DLD1 (cell line): ENCODE measurements around the gene MICAL2.

Experiments
- in situ Hi-C: cut with HindIII; loops from 2 replicates; pipeline ENCODE4 v1.10.0; 2017; ENCODE audit warnings: low sequenced_read_pairs

The MICAL2 gene

GRCh38 chr11:12222055-12222792, 111.8 kb downstream of the MICAL2 start:
- in situ Hi-C loops: no loop called here

- in situ Hi-C loops: no loop called here
These were observed 113.6 kb downstream of the MICAL2 start for GRCh38 chr11:12223771-12224536.

- in situ Hi-C loops: no loop called here
These were observed 114.1 kb downstream of the MICAL2 start for GRCh38 chr11:12224537-12224893.

- in situ Hi-C loops: no loop called here
These were observed 114.8 kb downstream of the MICAL2 start for GRCh38 chr11:12225046-12225739.

GRCh38 chr11:12226093-12226492, 115.7 kb downstream of the MICAL2 start:
- in situ Hi-C loops: no loop called here

- in situ Hi-C loops: no loop called here
These were observed 119.2 kb downstream of the MICAL2 start for GRCh38 chr11:12229450-12230229.

- in situ Hi-C loops: no loop called here
These were observed 121.8 kb downstream of the MICAL2 start for GRCh38 chr11:12232160-12232559.

- in situ Hi-C loops: no loop called here
These were observed 122.6 kb downstream of the MICAL2 start for GRCh38 chr11:12232817-12233601.

GRCh38 chr11:12233602-12233925, 123.2 kb downstream of the MICAL2 start:
- in situ Hi-C loops: no loop called here

GRCh38 chr11:12234221-12234620, 123.8 kb downstream of the MICAL2 start:
- in situ Hi-C loops: no loop called here

GRCh38 chr11:12235080-12235479, 124.7 kb downstream of the MICAL2 start:
- in situ Hi-C loops: no loop called here

GRCh38 chr11:12235553-12235946, 125.2 kb downstream of the MICAL2 start:
- in situ Hi-C loops: no loop called here

GRCh38 chr11:12235947-12236743, 125.8 kb downstream of the MICAL2 start:
- in situ Hi-C loops: no loop called here

- in situ Hi-C loops: no loop called here
These were observed 126.3 kb downstream of the MICAL2 start for GRCh38 chr11:12236744-12237101.

- in situ Hi-C loops: no loop called here
These were observed 127.0 kb downstream of the MICAL2 start for GRCh38 chr11:12237381-12237784.

GRCh38 chr11:12238420-12238819, 128.0 kb downstream of the MICAL2 start:
- in situ Hi-C loops: no loop called here

- in situ Hi-C loops: no loop called here
These were observed 129.0 kb downstream of the MICAL2 start for GRCh38 chr11:12239396-12239795.

GRCh38 chr11:12239804-12240371, 129.5 kb downstream of the MICAL2 start:
- in situ Hi-C loops: no loop called here

- in situ Hi-C loops: no loop called here
These were observed 130.3 kb downstream of the MICAL2 start for GRCh38 chr11:12240677-12241076.
